A549 treated with RU486 at 1 μM for 4 hours (cell line): ENCODE measurements around the gene CRPPA. TPM values are rescaled to one million over a fixed set of nuclear protein-coding genes. Genes with fewer than 3 reads are reported as not detected.

ENCODE experiments used
- total RNA-seq: library from RNA; stranded (reverse); fragments of 200-300 nt; extraction: Qiagen RNA extraction; gene quantifications from 5 replicates; pipeline ENCODE4 v1.2.3, GENCODE V29; 2022; ENCODE audit warnings: low read depth

The CRPPA gene
- 0.27 to 1.3 TPM (median 0.67 TPM) in 5 replicates for total RNA-seq

DNA sequence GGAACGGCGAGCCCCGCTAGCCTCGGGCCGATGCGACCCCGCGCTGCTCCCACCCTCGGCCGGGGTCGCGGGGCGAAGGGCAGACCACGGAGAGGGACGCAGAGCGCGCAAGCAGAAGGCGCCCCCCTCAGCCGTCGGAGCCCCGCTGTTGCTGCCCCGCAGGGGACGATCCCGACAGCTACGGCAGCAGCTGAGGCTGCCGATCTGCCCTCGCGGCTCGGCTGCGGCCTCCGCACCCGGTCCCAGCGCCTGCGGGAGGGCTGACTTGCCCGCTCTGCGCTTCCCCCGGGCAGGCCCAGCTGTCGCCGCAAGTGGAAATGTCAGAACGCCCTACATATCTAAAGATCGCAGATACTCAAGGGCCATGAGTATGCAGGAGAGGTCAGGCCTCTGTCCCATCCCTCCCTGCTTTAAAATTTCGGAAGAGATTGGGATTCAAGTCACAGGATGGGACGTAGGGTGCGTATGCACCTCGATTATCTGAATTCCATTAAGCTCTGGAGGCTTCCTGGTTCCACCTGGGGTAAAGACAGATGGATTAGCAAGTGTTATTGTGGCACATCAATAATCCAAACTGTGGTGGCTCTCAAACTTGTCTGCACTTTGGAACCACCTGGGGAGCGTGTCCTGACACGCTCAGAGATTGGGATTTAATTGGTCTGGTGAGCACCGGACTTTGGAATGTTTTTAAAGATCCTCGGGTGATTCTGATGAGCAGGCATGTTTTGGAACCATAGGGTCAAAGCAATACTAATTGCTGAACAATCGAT lies at the start of gene CRPPA:
CRPPA (minus strand) TSS at position 206 of the 770 bp plus-strand sequence. CDS start 216 bp downstream, outside the sequence.

DNA sequence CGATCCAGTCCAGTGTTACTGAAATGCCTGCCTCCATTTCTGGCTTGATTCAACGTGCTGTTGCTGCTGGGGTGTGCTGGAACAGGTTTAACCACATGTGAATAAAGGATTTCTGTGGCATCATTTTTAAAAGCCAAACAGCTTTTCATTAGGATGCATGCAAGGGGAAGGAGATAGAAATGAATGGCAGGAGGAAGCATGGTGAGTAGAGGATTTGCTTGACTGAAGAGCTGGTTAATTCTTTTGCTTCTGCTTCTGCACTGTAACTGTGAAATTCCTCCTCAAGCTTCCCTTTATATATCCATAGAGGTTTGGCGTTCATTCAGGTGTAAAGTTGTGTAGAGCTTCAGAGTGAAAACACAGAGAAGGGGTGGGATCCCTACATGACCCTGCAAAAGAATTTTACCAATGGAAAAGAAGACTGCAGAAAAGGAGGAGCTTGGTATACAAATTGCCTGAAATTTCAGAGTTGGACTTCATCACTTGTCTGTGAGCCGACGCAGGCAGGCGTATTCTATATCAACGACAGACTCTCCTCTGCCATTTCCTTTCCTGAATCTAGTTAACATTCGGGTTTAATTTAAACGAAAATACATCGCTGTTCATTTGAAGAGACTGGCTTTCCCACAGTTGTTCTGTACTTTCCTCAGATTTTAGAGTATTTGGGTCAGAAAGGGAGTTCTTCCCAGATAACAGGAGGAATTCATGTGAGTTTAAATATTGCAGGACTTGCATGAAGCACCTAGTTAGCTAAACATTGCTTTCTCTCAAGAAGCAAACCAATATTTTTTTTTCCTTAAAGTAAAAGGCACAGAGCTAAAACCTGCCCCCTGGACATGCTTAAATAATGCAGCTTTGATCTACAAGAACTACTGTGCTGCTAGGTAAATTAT lies 44.4 kb upstream of the CRPPA start, which contains the start of gene SOSTDC1:
SOSTDC1 (minus strand) TSS at position 270 of the 893 bp plus-strand sequence; CDS start at position 200, 70 bp downstream.

Other genes with a start within 250 kb of the CRPPA start
- not detected in 5 replicates for gene SOSTDC1, start 44.2 kb upstream of the CRPPA start, total RNA-seq
- not detected in 5 replicates for gene LRRC72, start 105.3 kb upstream of the CRPPA start, total RNA-seq
- 10.3 to 16.3 TPM (median 13.9 TPM) in 5 replicates for gene ANKMY2, start 224.2 kb upstream of the CRPPA start, total RNA-seq
- 89.5 to 105 TPM (median 94.5 TPM) in 5 replicates for gene BZW2, start 224.6 kb upstream of the CRPPA start, total RNA-seq